AG20443 (cell line): ENCODE measurements around the gene SYT1.
"Not testable (repeated sequence)": the region's sequence is repeated elsewhere in the genome, so short reads cannot be mapped to it uniquely, and the experiment has no call there.

Source experiments
- DNase-seq: peaks from one replicate; pipeline ENCODE4 v3.0.0; 2012; ENCODE audit warnings: low spot score, mixed read lengths

Gene SYT1

GRCh38 chr12:79406993-79407392, 542.4 kb downstream of the SYT1 start:
- DNase-seq: no peak

GRCh38 chr12:79407671-79408622, 543.4 kb downstream of the SYT1 start:
- DNase-seq: peak; percentile 74

GRCh38 chr12:79408689-79409088, 544.1 kb downstream of the SYT1 start:
- no peak for DNase-seq

- DNase-seq: peak; percentile 65
Measured at GRCh38 chr12:79409562-79409961, 545.0 kb downstream of the SYT1 start.

- no peak for DNase-seq
Measured at GRCh38 chr12:79411791-79412190, 547.2 kb downstream of the SYT1 start.

- DNase-seq: no peak
Measured at GRCh38 chr12:79413796-79414195, 549.2 kb downstream of the SYT1 start.

- DNase-seq: no peak
Measured at GRCh38 chr12:79414252-79414651, 549.7 kb downstream of the SYT1 start.

GRCh38 chr12:79415321-79415720, 550.7 kb downstream of the SYT1 start:
- no peak for DNase-seq

- DNase-seq: no peak
Measured at GRCh38 chr12:79415746-79416435, 551.3 kb downstream of the SYT1 start.

GRCh38 chr12:79420146-79420618, 555.6 kb downstream of the SYT1 start:
- DNase-seq: peak; percentile 52

- DNase-seq: no peak
Measured at GRCh38 chr12:79421236-79421740, 556.7 kb downstream of the SYT1 start.

- no peak for DNase-seq
Measured at GRCh38 chr12:79422060-79422812, 557.7 kb downstream of the SYT1 start.

- DNase-seq: no peak
Measured at GRCh38 chr12:79423560-79423959, 559.0 kb downstream of the SYT1 start.

GRCh38 chr12:79424109-79424721, 559.6 kb downstream of the SYT1 start:
- peak; percentile 69 for DNase-seq

- DNase-seq: peak; percentile 12
Measured at GRCh38 chr12:79426121-79426520, 561.5 kb downstream of the SYT1 start.

- DNase-seq: not testable (repeated sequence)
Measured at GRCh38 chr12:79426744-79427143, 562.2 kb downstream of the SYT1 start.

- DNase-seq: no peak
Measured at GRCh38 chr12:79433465-79434072, 569.0 kb downstream of the SYT1 start.

GRCh38 chr12:79434561-79434960, 570.0 kb downstream of the SYT1 start:
- no peak for DNase-seq

GRCh38 chr12:79435742-79436141, 571.2 kb downstream of the SYT1 start:
- DNase-seq: no peak

GRCh38 chr12:79438480-79439174, 574.1 kb downstream of the SYT1 start:
- DNase-seq: no peak
